ENCODE data around the gene MAPK8IP3.

MAPK8IP3 gene

GRCh38 chr16:1708083-1708767 is 2.2 kb downstream of the MAPK8IP3 start:
- no peak for TF ChIP-seq CREB1 (IDR thresholded peaks at IDR 0.05; ENCODE audit: low read depth)
- no peak for TF ChIP-seq EP300 (IDR thresholded peaks at IDR 0.05; ENCODE audit: borderline replicate concordance)
- no peak for TF ChIP-seq YY1 (IDR thresholded peaks at IDR 0.05; ENCODE audit: low read depth)
- no peak for TF ChIP-seq TAF1 (IDR thresholded peaks at IDR 0.05; ENCODE audit: low read depth)
- no peak for TF ChIP-seq NFIC (IDR thresholded peaks at IDR 0.05)

- TF ChIP-seq USF1 (IDR thresholded peaks at IDR 0.05) (no peak), EGR1 (IDR thresholded peaks at IDR 0.05) (no peak), EP300 (IDR thresholded peaks at IDR 0.05; ENCODE audit: borderline replicate concordance) (no peak), TCF12 (IDR thresholded peaks at IDR 0.05; ENCODE audit: low read depth) (no peak), CEBPB (IDR thresholded peaks at IDR 0.05) (no peak), ZBTB7A (IDR thresholded peaks at IDR 0.05; ENCODE audit: low read depth) (no peak), YY1 (IDR thresholded peaks at IDR 0.05; ENCODE audit: low read depth) (no peak), RAD21 (IDR thresholded peaks at IDR 0.05; ENCODE audit: low read depth) (no peak), FOXM1 (IDR thresholded peaks at IDR 0.05; ENCODE audit: borderline replicate concordance, low read depth) (no peak), TEAD4 (IDR thresholded peaks at IDR 0.05) (no peak), TAF1 (IDR thresholded peaks at IDR 0.05; ENCODE audit: low read depth) (no peak), NFIC (IDR thresholded peaks at IDR 0.05) (no peak), CREB1 (IDR thresholded peaks at IDR 0.05; ENCODE audit: low read depth) (no peak)
- TF ChIP-seq, protein P1, sequence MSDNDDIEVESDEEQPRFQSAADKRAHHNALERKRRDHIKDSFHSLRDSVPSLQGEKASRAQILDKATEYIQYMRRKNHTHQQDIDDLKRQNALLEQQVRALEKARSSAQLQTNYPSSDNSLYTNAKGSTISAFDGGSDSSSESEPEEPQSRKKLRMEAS (IDR thresholded peaks at IDR 0.05) = no peak
- TF ChIP-seq, protein P2, sequence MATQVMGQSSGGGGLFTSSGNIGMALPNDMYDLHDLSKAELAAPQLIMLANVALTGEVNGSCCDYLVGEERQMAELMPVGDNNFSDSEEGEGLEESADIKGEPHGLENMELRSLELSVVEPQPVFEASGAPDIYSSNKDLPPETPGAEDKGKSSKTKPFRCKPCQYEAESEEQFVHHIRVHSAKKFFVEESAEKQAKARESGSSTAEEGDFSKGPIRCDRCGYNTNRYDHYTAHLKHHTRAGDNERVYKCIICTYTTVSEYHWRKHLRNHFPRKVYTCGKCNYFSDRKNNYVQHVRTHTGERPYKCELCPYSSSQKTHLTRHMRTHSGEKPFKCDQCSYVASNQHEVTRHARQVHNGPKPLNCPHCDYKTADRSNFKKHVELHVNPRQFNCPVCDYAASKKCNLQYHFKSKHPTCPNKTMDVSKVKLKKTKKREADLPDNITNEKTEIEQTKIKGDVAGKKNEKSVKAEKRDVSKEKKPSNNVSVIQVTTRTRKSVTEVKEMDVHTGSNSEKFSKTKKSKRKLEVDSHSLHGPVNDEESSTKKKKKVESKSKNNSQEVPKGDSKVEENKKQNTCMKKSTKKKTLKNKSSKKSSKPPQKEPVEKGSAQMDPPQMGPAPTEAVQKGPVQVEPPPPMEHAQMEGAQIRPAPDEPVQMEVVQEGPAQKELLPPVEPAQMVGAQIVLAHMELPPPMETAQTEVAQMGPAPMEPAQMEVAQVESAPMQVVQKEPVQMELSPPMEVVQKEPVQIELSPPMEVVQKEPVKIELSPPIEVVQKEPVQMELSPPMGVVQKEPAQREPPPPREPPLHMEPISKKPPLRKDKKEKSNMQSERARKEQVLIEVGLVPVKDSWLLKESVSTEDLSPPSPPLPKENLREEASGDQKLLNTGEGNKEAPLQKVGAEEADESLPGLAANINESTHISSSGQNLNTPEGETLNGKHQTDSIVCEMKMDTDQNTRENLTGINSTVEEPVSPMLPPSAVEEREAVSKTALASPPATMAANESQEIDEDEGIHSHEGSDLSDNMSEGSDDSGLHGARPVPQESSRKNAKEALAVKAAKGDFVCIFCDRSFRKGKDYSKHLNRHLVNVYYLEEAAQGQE (IDR thresholded peaks at IDR 0.05; ENCODE audit: low read depth) = no peak
Observed at GRCh38 chr16:1708768-1709180, 2.8 kb downstream of the MAPK8IP3 start.

DNA sequence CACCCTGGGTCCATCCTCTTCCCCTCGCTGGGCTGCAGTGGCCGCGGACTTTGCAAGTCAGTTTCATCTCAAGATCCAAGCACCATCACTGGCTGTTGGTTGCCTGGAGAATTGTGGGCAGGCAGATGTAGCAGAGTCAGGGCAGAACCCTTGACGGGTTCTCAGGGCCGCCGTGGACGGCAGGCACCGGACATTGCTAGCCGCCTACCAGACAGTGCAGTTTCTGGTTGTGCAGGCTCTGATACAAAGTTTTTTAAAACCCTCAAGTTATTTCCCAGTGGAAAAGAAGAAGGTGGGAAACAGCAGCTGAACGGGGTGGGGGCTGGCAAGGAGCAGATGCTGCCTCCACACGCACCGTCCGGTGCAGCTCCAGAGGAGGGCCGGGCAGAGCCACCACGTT is 3.4 kb downstream of the MAPK8IP3 start:
- TF ChIP-seq CEBPB (IDR thresholded peaks at IDR 0.05) (no peak), YY1 (IDR thresholded peaks at IDR 0.05; ENCODE audit: low read depth) (no peak), TCF12 (IDR thresholded peaks at IDR 0.05; ENCODE audit: low read depth) (no peak), USF1 (IDR thresholded peaks at IDR 0.05) (no peak), RAD21 (IDR thresholded peaks at IDR 0.05; ENCODE audit: low read depth) (no peak), ZBTB7A (IDR thresholded peaks at IDR 0.05; ENCODE audit: low read depth) (no peak)

DNA sequence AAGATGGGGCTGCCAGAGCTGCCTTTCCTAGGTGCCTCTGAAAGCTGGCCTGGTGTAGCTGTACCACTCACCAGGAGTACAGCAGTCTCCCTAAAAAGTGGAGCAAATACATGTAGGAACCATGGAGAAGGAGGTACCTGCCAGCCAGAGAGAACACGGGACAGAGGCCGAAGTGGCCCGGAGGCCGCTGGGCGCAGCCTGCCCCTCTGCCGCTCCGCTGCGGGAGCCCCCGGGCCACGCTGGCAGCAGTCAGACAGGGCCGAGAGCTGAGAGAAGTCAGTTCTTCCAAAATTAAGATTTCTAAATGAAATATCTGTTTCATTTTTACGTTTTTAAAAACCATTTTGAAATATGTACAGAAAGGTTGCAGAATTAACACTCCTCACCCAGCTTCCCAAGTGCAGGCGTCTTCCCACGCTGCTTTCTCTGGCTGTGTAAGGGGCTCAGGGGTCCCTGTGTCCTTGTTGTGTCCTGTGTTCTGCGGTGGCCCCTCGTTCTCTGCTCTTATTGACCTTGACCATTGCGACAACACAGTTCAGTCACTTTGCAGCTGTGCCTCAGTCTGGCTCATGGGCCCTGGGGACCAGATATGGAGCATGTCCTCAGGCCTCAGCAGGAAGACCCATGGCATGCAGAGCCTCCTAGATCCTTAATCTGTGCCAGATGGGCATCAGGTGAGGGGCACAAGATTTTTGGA is 5.0 kb downstream of the MAPK8IP3 start:
- TF ChIP-seq NFIC (IDR thresholded peaks at IDR 0.05) (no peak), EP300 (IDR thresholded peaks at IDR 0.05; ENCODE audit: borderline replicate concordance) (no peak), CEBPB (IDR thresholded peaks at IDR 0.05) (no peak), EGR1 (IDR thresholded peaks at IDR 0.05) (no peak), YY1 (IDR thresholded peaks at IDR 0.05; ENCODE audit: low read depth) (no peak), CREB1 (IDR thresholded peaks at IDR 0.05; ENCODE audit: low read depth) (no peak), USF1 (IDR thresholded peaks at IDR 0.05) (no peak), TCF12 (IDR thresholded peaks at IDR 0.05; ENCODE audit: low read depth) (no peak), FOXM1 (IDR thresholded peaks at IDR 0.05; ENCODE audit: borderline replicate concordance, low read depth) (no peak), TEAD4 (IDR thresholded peaks at IDR 0.05) (no peak), TAF1 (IDR thresholded peaks at IDR 0.05; ENCODE audit: low read depth) (no peak), RAD21 (IDR thresholded peaks at IDR 0.05; ENCODE audit: low read depth) (no peak), ZBTB7A (IDR thresholded peaks at IDR 0.05; ENCODE audit: low read depth) (no peak)
- TF ChIP-seq, protein P2 (IDR thresholded peaks at IDR 0.05; ENCODE audit: low read depth) = no peak
- TF ChIP-seq, protein P1 (IDR thresholded peaks at IDR 0.05) = no peak

DNA sequence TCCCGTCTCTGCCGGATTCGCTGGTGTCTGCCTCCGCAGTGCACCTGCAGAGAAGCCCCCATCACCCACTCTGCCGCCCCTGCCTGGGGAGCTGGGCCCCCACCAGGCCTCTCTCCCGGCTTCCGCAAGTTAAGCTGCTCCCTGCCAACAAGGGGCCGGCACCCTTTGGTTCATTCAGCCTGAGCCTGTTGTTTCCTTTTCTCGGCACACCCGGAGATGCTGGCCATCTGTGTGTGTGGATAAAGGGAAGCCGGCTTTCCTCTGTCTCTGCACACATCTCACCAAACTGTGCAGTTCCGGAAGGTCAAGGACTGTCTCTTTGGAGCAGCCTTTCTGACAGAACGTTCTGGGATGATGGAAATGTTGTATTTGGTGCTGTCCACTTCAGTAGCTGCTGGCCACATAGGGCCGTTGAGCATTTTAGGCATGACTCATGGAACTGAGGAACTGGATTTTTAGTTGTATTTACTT is 6.8 kb downstream of the MAPK8IP3 start:
- TF ChIP-seq, protein P2 (IDR thresholded peaks at IDR 0.05; ENCODE audit: low read depth) = no peak
- TF ChIP-seq EP300 (IDR thresholded peaks at IDR 0.05; ENCODE audit: borderline replicate concordance) (no peak), TCF12 (IDR thresholded peaks at IDR 0.05; ENCODE audit: low read depth) (no peak), CREB1 (IDR thresholded peaks at IDR 0.05; ENCODE audit: low read depth) (no peak), TAF1 (IDR thresholded peaks at IDR 0.05; ENCODE audit: low read depth) (no peak), ZBTB7A (IDR thresholded peaks at IDR 0.05; ENCODE audit: low read depth) (no peak), RAD21 (IDR thresholded peaks at IDR 0.05; ENCODE audit: low read depth) (no peak), USF1 (IDR thresholded peaks at IDR 0.05) (no peak), EGR1 (IDR thresholded peaks at IDR 0.05) (no peak), TEAD4 (IDR thresholded peaks at IDR 0.05) (no peak), YY1 (IDR thresholded peaks at IDR 0.05; ENCODE audit: low read depth) (no peak), FOXM1 (IDR thresholded peaks at IDR 0.05; ENCODE audit: borderline replicate concordance, low read depth) (no peak), CEBPB (IDR thresholded peaks at IDR 0.05) (no peak), NFIC (IDR thresholded peaks at IDR 0.05) (no peak)
- TF ChIP-seq, protein P1 (IDR thresholded peaks at IDR 0.05) = no peak
